Lung (tissue), 16 donors: ENCODE data around the gene SPINK7. TPM values are rescaled to one million over a fixed set of nuclear protein-coding genes. Genes with fewer than 3 reads are reported as not detected.
"Not testable (repeated sequence)": the region's sequence is repeated elsewhere in the genome, so short reads cannot be mapped to it uniquely, and the experiment has no call there.

ENCODE experiments used
- ATAC-seq: fragments of 200-7000 bp; cut with Tn5 transposase; one replicate; pipeline ENCODE4 v1.9.1; 2020; ENCODE audit warnings: moderate number of reproducible peaks; ENCODE audit not compliant: insufficient read depth, low FRiP score
- DNase-seq, 3 donors: peaks; one replicate each; pipeline ENCODE4 v3.0.0-alpha.2; 2013 to 2017
- H3K27ac ChIP-seq, 2 donors: one replicate each; pipeline ENCODE4 v1.5.1; 2013; ENCODE audit warnings: mild to moderate bottlenecking in 2 of 2, moderate library complexity in 2 of 2, control low read depth in 1 of 2, inconsistent platforms in 1 of 2, low read depth in 1 of 2, low read length in 1 of 2
- H3K27me3 ChIP-seq, 3 donors: one replicate each; pipeline ENCODE4 v1.5.1; 2013; ENCODE audit warnings: low read length in 2 of 3; ENCODE audit not compliant: control insufficient read depth in 3 of 3, insufficient read depth in 3 of 3
- H3K36me3 ChIP-seq, 4 donors: one replicate each; pipeline ENCODE4 v1.5.1; 2013; ENCODE audit warnings: low read length in 4 of 4, mild to moderate bottlenecking in 1 of 4, moderate library complexity in 1 of 4; ENCODE audit not compliant: control insufficient read depth in 4 of 4, insufficient read depth in 4 of 4
- H3K4me1 ChIP-seq, 5 donors: one replicate each; pipeline ENCODE4 v1.5.1; 2013; ENCODE audit warnings: low read length in 5 of 5, mild to moderate bottlenecking in 2 of 5, moderate library complexity in 1 of 5; ENCODE audit not compliant: control insufficient read depth in 5 of 5, insufficient read depth in 5 of 5
- H3K4me3 ChIP-seq: one replicate; pipeline ENCODE4 v1.5.1; 2013; ENCODE audit warnings: mild to moderate bottlenecking, control low read depth, moderate library complexity
- H3K9ac ChIP-seq, 2 donors: one replicate each; pipeline ENCODE4 v1.5.1; 2013; ENCODE audit warnings: low read length in 2 of 2, control low read depth in 1 of 2; ENCODE audit not compliant: insufficient read depth in 1 of 2
- H3K9me3 ChIP-seq, 4 donors: one replicate each; pipeline ENCODE4 v1.5.1; 2013; ENCODE audit warnings: low read length in 3 of 4, mild to moderate bottlenecking in 1 of 4, moderate library complexity in 1 of 4; ENCODE audit not compliant: control insufficient read depth in 4 of 4, insufficient read depth in 3 of 4
- CTCF ChIP-seq: IDR thresholded peaks from 2 replicates; pipeline ENCODE4 v1.5.1; 2012; ENCODE audit warnings: mild to moderate bottlenecking; ENCODE audit errors: control extremely low read depth, extremely low read depth
- WGBS, 2 donors: extraction: QIAGEN DNeasy Blood & Tissue Kit; methylation state at CpG; one replicate each; pipeline ENCODE4 v1.1.7; 2013; 5-methylcytosine and 5-hydroxymethylcytosine counted together
- long read RNA-seq, 5 donors: transcript quantifications; one replicate each; lab custom pipeline, GENCODE V29; 2026
- polyA plus RNA-seq, 2 donors: library from polyadenylated mRNA; stranded (reverse); fragments of 200-250 nt; gene quantifications; one replicate each; pipeline ENCODE4 v1.2.1, GENCODE V29; 2013
- total RNA-seq, 2 donors: library from RNA; depleted of rRNA in 1 of 2; stranded (reverse); fragments of >200 nt in 1 of 2; gene quantifications; one replicate each; pipeline ENCODE4 v1.2.1, GENCODE V29; 2014 to 2021
- donor health status: control.
- donor health status: control.
- donor health status: Bipolar disorder and iron deficiency.
- donor health status: healthy.
- donor health status: DM: yes; HTN: yes; CAD: no.

SPINK7 gene
- total RNA-seq, result not detected
- not detected for polyA plus RNA-seq
- long read RNA-seq, donor 1, result 0 reads
- long read RNA-seq, donor 2, result 0 reads
- long read RNA-seq, donor 3, result 0 reads
- long read RNA-seq, donor 4, result 0 reads
- long read RNA-seq, donor 5, result 0 reads

- no peak within 1 kb of the TSS for H3K4me3 ChIP-seq
- peaks cover 0 to 2% (median 0%) of the 10 kb centered on the region in 4 donors for H3K9me3 ChIP-seq
- 78 to 81% methylated on average over 3 of the region's 3 CpGs for WGBS, 2 donors
- ATAC-seq, result no peak
- H3K27me3 ChIP-seq, result no peaks in the 10 kb centered on the region
- no peak for TF ChIP-seq CTCF
- H3K36me3 ChIP-seq, result peaks cover 0 to 1% (median 0%) of the 10 kb centered on the region in 4 donors
- DNase-seq, result no peak
- H3K27ac ChIP-seq, result no peak within 1 kb of the TSS
- H3K9ac ChIP-seq, result no peak within 1 kb of the TSS
- H3K4me1 ChIP-seq, result peaks cover 0 to 2% (median 0%) of the 10 kb centered on the region in 5 donors
Observed at GRCh38 chr5:148312153-148312552, at the start of gene SPINK7. Gene SPINK7, plus strand, starts transcription at chr5:148312423. Its CDS starts 61 bp downstream, at chr5:148312484.

GRCh38 chr5:148267962-148268361 is 44.3 kb upstream of the SPINK7 start:
- Histone ChIP-seq H3K9ac (no peak overlapping the region), H3K36me3 (no peaks in the 10 kb centered on the region), H3K27me3 (no peaks in the 10 kb centered on the region), H3K9me3 (no peaks in the 10 kb centered on the region), H3K27ac (no peak overlapping the region), H3K4me3 (no peak overlapping the region), H3K4me1 (no peaks in the 10 kb centered on the region)
- WGBS, 2 donors, result 56 to 80% methylated on average over 3 of the region's 3 CpGs
- DNase-seq (no peak), ATAC-seq (no peak)
- no peak for TF ChIP-seq CTCF

- Histone ChIP-seq H3K9me3 (no peaks in the 10 kb centered on the region), H3K36me3 (no peaks in the 10 kb centered on the region), H3K27me3 (no peaks in the 10 kb centered on the region), H3K27ac (no peak within 1 kb of the TSS), H3K4me1 (no peaks in the 10 kb centered on the region), H3K9ac (no peak within 1 kb of the TSS), H3K4me3 (no peak within 1 kb of the TSS)
- WGBS, 2 donors, result 82 to 91% methylated on average over 4 of the region's 4 CpGs
- ATAC-seq (no peak), DNase-seq (no peak)
- TF ChIP-seq CTCF, result no peak
Observed at GRCh38 chr5:148268566-148268965, 43.7 kb upstream of the SPINK7 start, which contains the start of gene SPINK13. Gene SPINK13, plus strand, starts transcription at chr5:148268794. Its CDS starts 1,279 bp downstream, at chr5:148270073.

- not testable (repeated sequence) for H3K36me3 ChIP-seq, H3K4me3 ChIP-seq, H3K27me3 ChIP-seq, ATAC-seq, H3K9ac ChIP-seq, H3K4me1 ChIP-seq, DNase-seq, H3K27ac ChIP-seq, H3K9me3 ChIP-seq
- 92 to 96% methylated on average over 2 of the region's 2 CpGs for WGBS, 2 donors
Observed at GRCh38 chr5:148275129-148275528, 37.1 kb upstream of the SPINK7 start.

GRCh38 chr5:148280893-148281292 is 31.3 kb upstream of the SPINK7 start:
- ATAC-seq, H3K4me1 ChIP-seq, H3K36me3 ChIP-seq, H3K27ac ChIP-seq, H3K9me3 ChIP-seq, H3K27me3 ChIP-seq, H3K4me3 ChIP-seq, H3K9ac ChIP-seq: not testable (repeated sequence)
- peak in 1 of 3 donors; percentile 4 for DNase-seq
- WGBS, 2 donors, result 24 to 47% methylated on average over 5 of the region's 5 CpGs

GRCh38 chr5:148281336-148281735 is 30.9 kb upstream of the SPINK7 start:
- DNase-seq, H3K4me3 ChIP-seq, H3K9me3 ChIP-seq, H3K4me1 ChIP-seq, H3K36me3 ChIP-seq, ATAC-seq, H3K9ac ChIP-seq, H3K27ac ChIP-seq, H3K27me3 ChIP-seq: not testable (repeated sequence)
- 84 to 95% methylated on average over 4 of the region's 4 CpGs for WGBS, 2 donors
